Raji (cell line): ENCODE measurements around the gene NINJ1.

ENCODE experiments used
- POLR2A ChIP-seq: IDR thresholded peaks from 2 replicates; pipeline ENCODE4 v1.6.1; 2011; ENCODE audit warnings: low read depth, low read length, control low read depth; ENCODE audit not compliant: insufficient read depth

Gene NINJ1

GRCh38 chr9:93117924-93118862 lies 15.9 kb downstream of the NINJ1 start:
- no peak for TF ChIP-seq POLR2A

- TF ChIP-seq POLR2A = no peak
Measured at GRCh38 chr9:93116072-93116961, 17.7 kb downstream of the NINJ1 start.

DNA sequence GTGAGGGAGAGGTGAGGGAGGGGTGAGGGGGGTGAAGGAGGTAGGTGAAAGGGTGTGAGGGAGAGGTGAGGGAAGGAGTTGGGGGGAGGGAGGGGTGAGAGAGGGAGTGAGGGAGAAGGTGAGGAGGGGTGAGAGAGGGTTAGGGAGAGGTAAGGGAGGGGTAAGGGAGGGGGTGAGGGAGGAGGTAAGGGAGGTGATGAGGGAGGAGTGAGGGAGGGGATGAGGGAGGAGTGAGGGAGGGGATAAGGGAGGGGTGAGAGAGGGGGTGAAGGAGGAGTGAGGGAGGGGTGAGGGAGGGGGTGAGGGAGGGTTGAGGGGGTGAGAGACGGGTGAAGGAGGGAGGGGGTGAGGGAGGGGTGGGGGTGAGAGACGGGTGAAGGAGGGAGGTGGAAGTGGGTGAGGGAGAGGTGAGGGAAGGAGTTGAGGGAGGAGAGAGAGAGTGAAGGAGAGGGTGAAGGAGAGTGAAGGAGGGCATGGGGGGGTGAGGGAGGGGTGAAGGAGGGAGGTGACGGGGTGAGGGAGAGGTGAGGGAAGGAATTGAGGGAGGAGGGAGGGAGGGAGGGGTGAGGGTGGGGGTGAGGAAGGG lies 18.5 kb downstream of the NINJ1 start:
- no peak for TF ChIP-seq POLR2A

DNA sequence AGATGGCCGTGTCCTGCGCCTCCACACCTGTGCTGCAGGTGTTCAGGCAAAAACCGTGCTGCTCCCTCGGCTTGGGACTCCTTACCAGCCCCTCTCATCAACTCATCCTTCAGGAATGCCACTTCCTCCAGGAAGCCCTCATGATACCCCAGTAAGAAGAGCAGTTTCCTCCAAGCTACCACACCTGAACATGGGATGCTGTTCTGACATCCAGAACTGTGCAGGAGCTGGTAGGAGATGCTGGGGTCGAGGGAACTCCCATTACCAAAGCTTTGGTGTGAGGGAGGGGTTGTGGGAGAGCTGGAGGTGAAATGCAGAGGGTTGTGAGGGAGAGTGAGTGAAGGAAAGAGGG lies 19.1 kb downstream of the NINJ1 start:
- no peak for TF ChIP-seq POLR2A

DNA sequence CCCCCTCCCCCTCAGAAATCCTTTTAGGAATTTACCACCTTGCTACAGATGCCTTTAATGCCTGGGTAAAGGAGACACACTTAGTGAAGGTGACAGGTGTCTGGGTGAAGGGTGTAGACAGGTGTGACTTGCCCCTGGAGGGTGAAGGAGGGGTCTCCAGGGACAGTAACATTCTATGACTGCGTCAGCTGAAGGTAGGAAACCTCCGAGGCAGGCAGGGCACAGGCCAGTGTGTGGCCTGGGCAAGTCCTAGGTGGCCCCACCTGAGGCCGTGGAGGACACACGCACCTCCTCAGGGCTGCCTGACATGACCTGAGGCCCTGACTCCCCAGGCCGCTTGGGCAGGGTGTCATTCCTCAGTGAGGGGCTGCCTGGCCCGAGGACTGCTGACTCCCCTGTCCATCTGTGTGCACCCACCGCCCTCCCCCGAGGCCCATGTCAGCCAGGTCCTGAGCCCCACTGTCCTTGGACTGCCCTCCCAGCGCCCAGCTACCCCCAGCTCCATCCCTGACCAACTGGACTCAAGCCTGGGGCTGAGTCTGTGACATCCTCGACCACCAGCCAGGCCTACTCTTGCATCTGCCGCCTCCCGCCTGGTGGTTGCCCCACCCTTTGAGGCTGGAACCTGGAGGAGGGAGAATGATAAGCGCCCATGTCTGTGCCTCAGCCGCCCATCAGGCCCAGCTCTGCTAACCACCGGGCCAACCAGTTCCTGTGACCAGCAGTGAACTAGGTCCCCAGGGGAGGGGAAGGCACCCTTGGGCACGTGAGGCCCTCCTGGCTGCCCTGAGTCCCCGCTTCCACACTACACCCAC lies 19.7 kb downstream of the NINJ1 start:
- no peak for TF ChIP-seq POLR2A

GRCh38 chr9:93112864-93113389 lies 21.1 kb downstream of the NINJ1 start:
- TF ChIP-seq POLR2A = no peak

- TF ChIP-seq POLR2A = no peak
Measured at GRCh38 chr9:93112116-93112863, 21.8 kb downstream of the NINJ1 start.

- TF ChIP-seq POLR2A = no peak
Measured at GRCh38 chr9:93111371-93112115, 22.5 kb downstream of the NINJ1 start.

DNA sequence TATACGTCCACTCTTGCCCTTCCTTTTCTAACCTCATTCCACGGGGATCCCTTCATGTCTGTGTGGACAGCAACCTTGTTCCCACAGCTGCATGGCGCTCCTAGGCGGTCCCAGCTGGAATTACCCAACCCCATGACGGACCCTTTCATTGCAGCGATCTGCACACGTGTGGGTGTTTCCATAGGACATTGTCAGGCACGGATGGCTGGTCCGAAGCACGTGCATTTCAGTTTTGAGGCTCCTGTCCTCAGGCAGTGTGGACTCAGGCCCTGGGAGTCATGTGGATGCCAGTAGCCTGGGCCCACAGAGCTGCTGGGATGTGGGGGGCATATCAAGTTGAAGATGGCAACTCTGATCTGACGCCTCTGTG lies 23.1 kb downstream of the NINJ1 start:
- TF ChIP-seq POLR2A = no peak

- TF ChIP-seq POLR2A = no peak
Measured at GRCh38 chr9:93110311-93110855, 23.7 kb downstream of the NINJ1 start.

GRCh38 chr9:93108291-93109041 lies 25.6 kb downstream of the NINJ1 start:
- TF ChIP-seq POLR2A = no peak

- TF ChIP-seq POLR2A = no peak
Measured at GRCh38 chr9:93107825-93108161, 26.3 kb downstream of the NINJ1 start.
